ENCODE results near the gene GLIPR1.
"Not testable (repeated sequence)": the region's sequence is repeated elsewhere in the genome, so short reads cannot be mapped to it uniquely, and the experiment has no call there.

Gene GLIPR1

GRCh38 chr12:75521224-75521623 lies 40.7 kb downstream of the GLIPR1 start:
- DNase-seq (ENCODE audit: low read depth): not testable (repeated sequence)

- DNase-seq (ENCODE audit: low read depth): not testable (repeated sequence)
These were observed 41.6 kb downstream of the GLIPR1 start for GRCh38 chr12:75522124-75522523.

- no peak for DNase-seq (ENCODE audit: low read depth)
These were observed 44.7 kb downstream of the GLIPR1 start for GRCh38 chr12:75525263-75525662.

- no peak for DNase-seq (ENCODE audit: low read depth)
These were observed 46.3 kb downstream of the GLIPR1 start for GRCh38 chr12:75526655-75527511.

GRCh38 chr12:75528272-75528671 lies 47.7 kb downstream of the GLIPR1 start:
- no peak for DNase-seq (ENCODE audit: low read depth)

GRCh38 chr12:75528692-75529091 lies 48.1 kb downstream of the GLIPR1 start:
- no peak for DNase-seq (ENCODE audit: low read depth)

GRCh38 chr12:75529316-75529715 lies 48.8 kb downstream of the GLIPR1 start:
- no peak for DNase-seq (ENCODE audit: low read depth)

GRCh38 chr12:75529826-75530225 lies 49.3 kb downstream of the GLIPR1 start:
- DNase-seq (ENCODE audit: low read depth): no peak

GRCh38 chr12:75533239-75533638 lies 52.7 kb downstream of the GLIPR1 start:
- DNase-seq (ENCODE audit: low read depth): no peak

- DNase-seq (ENCODE audit: low read depth): no peak
These were observed 59.3 kb downstream of the GLIPR1 start for GRCh38 chr12:75539889-75540288.

GRCh38 chr12:75542942-75543341 lies 62.4 kb downstream of the GLIPR1 start:
- DNase-seq (ENCODE audit: low read depth): no peak

- no peak for DNase-seq (ENCODE audit: low read depth)
These were observed 63.0 kb downstream of the GLIPR1 start for GRCh38 chr12:75543529-75543928.

GRCh38 chr12:75545636-75546035 lies 65.1 kb downstream of the GLIPR1 start:
- DNase-seq (ENCODE audit: low read depth): no peak

GRCh38 chr12:75548879-75549278 lies 68.3 kb downstream of the GLIPR1 start:
- no peak for DNase-seq (ENCODE audit: low read depth)

- DNase-seq (ENCODE audit: low read depth): no peak
These were observed 69.4 kb downstream of the GLIPR1 start for GRCh38 chr12:75549989-75550388.

GRCh38 chr12:75550401-75551240 lies 70.1 kb downstream of the GLIPR1 start:
- no peak for DNase-seq (ENCODE audit: low read depth)

- no peak for DNase-seq (ENCODE audit: low read depth)
These were observed 70.9 kb downstream of the GLIPR1 start for GRCh38 chr12:75551477-75551876.

- DNase-seq (ENCODE audit: low read depth): no peak
These were observed 72.8 kb downstream of the GLIPR1 start for GRCh38 chr12:75553398-75553797.

Data from activated T-cell treated with anti-CD3 and anti-CD28 coated beads for 24 hours (primary cell).